GM12872 (cell line): ENCODE data around the gene NCOA1.

Source experiments
- CTCF ChIP-seq: IDR thresholded peaks from 3 replicates; pipeline ENCODE4 v1.5.1; 2011; ENCODE audit warnings: low read depth, mild to moderate bottlenecking, low read length, moderate library complexity; ENCODE audit not compliant: insufficient read depth

The NCOA1 gene

GRCh38 chr2:24704692-24705091 lies 213.6 kb downstream of the NCOA1 start:
- TF ChIP-seq CTCF = no peak

GRCh38 chr2:24707143-24707542 lies 216.1 kb downstream of the NCOA1 start:
- TF ChIP-seq CTCF = no peak

DNA sequence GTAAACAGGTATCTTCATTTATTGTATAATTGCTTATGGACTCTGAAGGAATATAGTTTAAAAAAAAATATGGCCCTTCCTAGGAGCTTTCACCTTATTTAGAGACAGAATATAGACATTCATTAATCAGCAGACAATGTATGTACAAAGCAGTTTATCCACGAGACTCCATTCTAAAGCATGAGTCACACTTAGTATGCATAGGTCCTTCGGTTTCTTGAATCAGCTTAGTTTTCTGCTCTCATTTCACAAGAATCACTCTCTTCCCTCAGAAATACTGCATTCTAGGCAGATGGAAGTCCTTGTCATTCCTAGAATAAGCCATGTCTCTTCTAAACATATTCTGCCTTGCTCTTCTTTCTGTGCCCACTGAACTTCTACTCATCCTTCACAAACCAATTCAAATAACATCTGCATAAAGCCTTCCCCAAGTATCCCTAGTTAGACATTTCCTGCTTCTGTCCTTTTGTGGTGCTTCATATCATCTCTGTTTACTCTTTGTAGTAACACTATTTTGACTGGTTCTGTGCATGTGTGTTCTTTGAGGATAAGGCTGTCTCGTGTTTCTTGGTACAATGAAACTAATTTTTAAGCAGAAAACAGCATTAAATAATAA lies 217.6 kb downstream of the NCOA1 start:
- TF ChIP-seq CTCF = no peak

DNA sequence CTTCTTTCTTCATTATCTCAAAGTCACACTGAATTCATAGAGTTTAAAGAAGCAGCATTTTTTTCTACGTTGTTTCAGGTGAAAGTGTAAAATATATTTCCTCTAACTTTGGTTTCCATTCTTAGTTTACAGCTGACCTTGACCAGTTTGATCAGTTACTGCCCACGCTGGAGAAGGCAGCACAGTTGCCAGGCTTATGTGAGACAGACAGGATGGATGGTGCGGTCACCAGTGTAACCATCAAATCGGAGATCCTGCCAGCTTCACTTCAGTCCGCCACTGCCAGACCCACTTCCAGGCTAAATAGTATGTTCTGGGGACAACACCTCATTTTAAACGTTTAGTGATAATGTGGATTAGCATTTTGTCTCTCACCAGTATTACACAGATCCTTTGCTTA lies 219.8 kb downstream of the NCOA1 start:
- TF ChIP-seq CTCF = no peak

DNA sequence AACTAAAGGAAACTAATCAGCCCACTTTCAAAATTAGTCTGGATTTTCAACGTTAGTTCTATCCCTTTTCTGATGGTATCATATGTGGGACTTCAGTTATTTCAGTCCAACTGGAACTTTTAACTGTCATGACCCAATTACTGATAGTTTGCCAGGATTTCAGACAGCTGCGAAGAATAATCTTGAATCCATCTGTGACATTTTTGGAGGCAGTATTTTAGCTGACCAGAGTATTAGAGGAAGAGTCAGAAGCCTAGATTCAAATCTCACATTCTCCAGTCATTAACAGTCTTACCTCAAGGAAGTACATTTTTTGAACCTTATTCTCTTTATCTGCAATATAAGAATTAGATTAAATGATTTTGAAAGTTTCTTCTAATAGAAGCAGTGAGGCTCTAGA lies 220.8 kb downstream of the NCOA1 start:
- TF ChIP-seq CTCF = no peak

- TF ChIP-seq CTCF = no peak
These were observed 221.2 kb downstream of the NCOA1 start for GRCh38 chr2:24712296-24712695.

GRCh38 chr2:24717263-24717951 lies 226.4 kb downstream of the NCOA1 start:
- TF ChIP-seq CTCF = no peak
